Ishikawa (cell line): ENCODE data around the gene ICA1.

Experiments
- CEBPB ChIP-seq: IDR thresholded peaks from 2 replicates; pipeline ENCODE4 v1.6.1; 2012
- EP300 ChIP-seq: IDR thresholded peaks from 2 replicates; pipeline ENCODE4 v1.6.1; 2012; ENCODE audit warnings: borderline replicate concordance
- FOXM1 ChIP-seq: IDR thresholded peaks from 2 replicates; pipeline ENCODE4 v1.6.1; 2012; ENCODE audit warnings: low read depth, borderline replicate concordance
- NFIC ChIP-seq: IDR thresholded peaks from 2 replicates; pipeline ENCODE4 v1.6.1; 2012
- TAF1 ChIP-seq: IDR thresholded peaks from 2 replicates; pipeline ENCODE4 v1.6.1; 2012; ENCODE audit warnings: low read depth, mild to moderate bottlenecking
- YY1 ChIP-seq: IDR thresholded peaks from 2 replicates; pipeline ENCODE4 v1.6.1; 2012; ENCODE audit warnings: low read depth
- ZBTB7A ChIP-seq: IDR thresholded peaks from 2 replicates; pipeline ENCODE4 v1.6.1; 2012; ENCODE audit warnings: low read depth
- TF ChIP-seq, protein P1 (sequence below): IDR thresholded peaks from 2 replicates; pipeline ENCODE4 v1.6.1; 2012; ENCODE audit warnings: low read depth, mild to moderate bottlenecking
- TF ChIP-seq, protein P2 (sequence below): IDR thresholded peaks from 2 replicates; pipeline ENCODE4 v1.6.1; 2012

DNA sequence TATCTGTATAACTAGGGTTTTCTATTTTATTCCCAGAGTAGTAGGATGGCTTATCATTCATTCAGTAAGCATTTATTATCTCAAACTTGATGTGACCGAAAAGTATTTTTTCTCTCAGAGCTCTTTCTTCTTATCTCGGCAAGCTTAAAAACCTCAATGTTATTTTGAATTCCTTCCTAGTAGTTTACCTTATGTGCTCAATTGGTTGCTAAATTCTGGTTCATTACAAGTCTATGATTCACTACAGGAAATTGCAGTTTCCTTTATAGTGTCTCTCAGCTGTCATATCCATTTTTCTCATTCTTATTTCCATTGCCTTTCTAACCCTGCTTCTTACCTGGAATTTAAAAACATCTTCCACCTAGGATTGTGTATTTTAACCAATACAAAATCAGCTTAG is 12.6 kb upstream of the ICA1 start:
- no peak for TF ChIP-seq TAF1
- TF ChIP-seq CEBPB = no peak
- no peak for TF ChIP-seq NFIC
- TF ChIP-seq, protein P1, sequence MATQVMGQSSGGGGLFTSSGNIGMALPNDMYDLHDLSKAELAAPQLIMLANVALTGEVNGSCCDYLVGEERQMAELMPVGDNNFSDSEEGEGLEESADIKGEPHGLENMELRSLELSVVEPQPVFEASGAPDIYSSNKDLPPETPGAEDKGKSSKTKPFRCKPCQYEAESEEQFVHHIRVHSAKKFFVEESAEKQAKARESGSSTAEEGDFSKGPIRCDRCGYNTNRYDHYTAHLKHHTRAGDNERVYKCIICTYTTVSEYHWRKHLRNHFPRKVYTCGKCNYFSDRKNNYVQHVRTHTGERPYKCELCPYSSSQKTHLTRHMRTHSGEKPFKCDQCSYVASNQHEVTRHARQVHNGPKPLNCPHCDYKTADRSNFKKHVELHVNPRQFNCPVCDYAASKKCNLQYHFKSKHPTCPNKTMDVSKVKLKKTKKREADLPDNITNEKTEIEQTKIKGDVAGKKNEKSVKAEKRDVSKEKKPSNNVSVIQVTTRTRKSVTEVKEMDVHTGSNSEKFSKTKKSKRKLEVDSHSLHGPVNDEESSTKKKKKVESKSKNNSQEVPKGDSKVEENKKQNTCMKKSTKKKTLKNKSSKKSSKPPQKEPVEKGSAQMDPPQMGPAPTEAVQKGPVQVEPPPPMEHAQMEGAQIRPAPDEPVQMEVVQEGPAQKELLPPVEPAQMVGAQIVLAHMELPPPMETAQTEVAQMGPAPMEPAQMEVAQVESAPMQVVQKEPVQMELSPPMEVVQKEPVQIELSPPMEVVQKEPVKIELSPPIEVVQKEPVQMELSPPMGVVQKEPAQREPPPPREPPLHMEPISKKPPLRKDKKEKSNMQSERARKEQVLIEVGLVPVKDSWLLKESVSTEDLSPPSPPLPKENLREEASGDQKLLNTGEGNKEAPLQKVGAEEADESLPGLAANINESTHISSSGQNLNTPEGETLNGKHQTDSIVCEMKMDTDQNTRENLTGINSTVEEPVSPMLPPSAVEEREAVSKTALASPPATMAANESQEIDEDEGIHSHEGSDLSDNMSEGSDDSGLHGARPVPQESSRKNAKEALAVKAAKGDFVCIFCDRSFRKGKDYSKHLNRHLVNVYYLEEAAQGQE = no peak
- no peak for TF ChIP-seq ZBTB7A
- TF ChIP-seq FOXM1 = no peak
- TF ChIP-seq, protein P2, sequence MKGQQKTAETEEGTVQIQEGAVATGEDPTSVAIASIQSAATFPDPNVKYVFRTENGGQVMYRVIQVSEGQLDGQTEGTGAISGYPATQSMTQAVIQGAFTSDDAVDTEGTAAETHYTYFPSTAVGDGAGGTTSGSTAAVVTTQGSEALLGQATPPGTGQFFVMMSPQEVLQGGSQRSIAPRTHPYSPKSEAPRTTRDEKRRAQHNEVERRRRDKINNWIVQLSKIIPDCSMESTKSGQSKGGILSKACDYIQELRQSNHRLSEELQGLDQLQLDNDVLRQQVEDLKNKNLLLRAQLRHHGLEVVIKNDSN = no peak
- no peak for TF ChIP-seq YY1
- TF ChIP-seq EP300 = no peak
